Mononuclear cell (primary cell): ENCODE data around the gene BASP1. TPM values are rescaled to one million over a fixed set of nuclear protein-coding genes. Genes with fewer than 3 reads are reported as not detected.
"Not testable (repeated sequence)": the region's sequence is repeated elsewhere in the genome, so short reads cannot be mapped to it uniquely, and the experiment has no call there.

ENCODE experiments used
- H3K27me3 ChIP-seq: 2 replicates; pipeline ENCODE4 v1.6.0; 2011; ENCODE audit warnings: low read length, control low read depth; ENCODE audit not compliant: insufficient read depth
- H3K4me1 ChIP-seq: 2 replicates; pipeline ENCODE4 v1.5.1; 2011; ENCODE audit warnings: mild to moderate bottlenecking, low read length, control low read depth; ENCODE audit not compliant: insufficient read depth
- H3K4me3 ChIP-seq: 2 replicates; pipeline ENCODE4 v1.5.1; 2011; ENCODE audit warnings: mild to moderate bottlenecking, low read length, moderate library complexity
- H3K9me3 ChIP-seq: 2 replicates; pipeline ENCODE4 v1.5.1; 2011; ENCODE audit warnings: low read depth, mild to moderate bottlenecking, control low read depth, low read length
- total RNA-seq: library from RNA; depleted of rRNA; stranded (reverse); fragments of >200 nt; gene quantifications from one replicate; pipeline ENCODE4 v1.2.3, GENCODE V29; 2012

The BASP1 gene
- total RNA-seq, 1 donor, result 24.5 TPM

- peaks cover 37% of the 10 kb centered on the region for H3K4me1 ChIP-seq
- no peaks in the 10 kb centered on the region for H3K27me3 ChIP-seq
- H3K4me3 ChIP-seq, result no peak overlapping the region
- no peaks in the 10 kb centered on the region for H3K9me3 ChIP-seq
Measured at GRCh38 chr5:17316970-17317459, 99.6 kb downstream of the BASP1 start.

GRCh38 chr5:17317473-17317872, 100.0 kb downstream of the BASP1 start:
- Histone ChIP-seq H3K4me1 (peaks cover 37% of the 10 kb centered on the region), H3K4me3 (no peak overlapping the region), H3K9me3 (no peaks in the 10 kb centered on the region), H3K27me3 (no peaks in the 10 kb centered on the region)

GRCh38 chr5:17319095-17319494, 101.7 kb downstream of the BASP1 start:
- not testable (repeated sequence) for H3K9me3 ChIP-seq, H3K27me3 ChIP-seq, H3K4me3 ChIP-seq
- H3K4me1 ChIP-seq, result peaks cover 37% of the 10 kb centered on the region

GRCh38 chr5:17325770-17326599, 108.6 kb downstream of the BASP1 start:
- Histone ChIP-seq H3K4me3 (no peak overlapping the region), H3K9me3 (no peaks in the 10 kb centered on the region), H3K4me1 (no peaks in the 10 kb centered on the region), H3K27me3 (no peaks in the 10 kb centered on the region)
